ENCODE data around the gene MILR1. TPM values are rescaled to one million over a fixed set of nuclear protein-coding genes. Genes with fewer than 3 reads are reported as not detected.

MILR1 gene
- total RNA-seq, 1 donor from 2014 or later: 4.6 TPM

GRCh38 chr17:64502021-64502420, 53.1 kb downstream of the MILR1 start:
- DNase-seq (ENCODE audit: low read depth, low spot score): no peak

GRCh38 chr17:64502809-64503208, 53.9 kb downstream of the MILR1 start:
- no peak for DNase-seq (ENCODE audit: low read depth, low spot score)

- DNase-seq (ENCODE audit: low read depth, low spot score): no peak
These were observed 54.4 kb downstream of the MILR1 start for GRCh38 chr17:64503341-64503740.

- DNase-seq (ENCODE audit: low read depth, low spot score): no peak
These were observed 55.2 kb downstream of the MILR1 start for GRCh38 chr17:64503821-64504768.

GRCh38 chr17:64504769-64505339, 55.9 kb downstream of the MILR1 start:
- no peak for DNase-seq (ENCODE audit: low read depth, low spot score)

- DNase-seq (ENCODE audit: low read depth, low spot score): peak; percentile 36
These were observed 56.7 kb downstream of the MILR1 start for GRCh38 chr17:64505340-64506200.

- peak; percentile 91 for DNase-seq (ENCODE audit: low read depth, low spot score)
These were observed 57.3 kb downstream of the MILR1 start, which contains the start of gene DDX5 for GRCh38 chr17:64506201-64506575. TSS of gene DDX5 (minus strand) at chr17:64506289. CDS start at chr17:64506119, 170 bp downstream.

GRCh38 chr17:64506576-64507412, 57.9 kb downstream of the MILR1 start, which contains the start of gene CEP95:
TSS of gene CEP95 (plus strand) at chr17:64506977. CDS start at chr17:64507098, 121 bp downstream.
- peak; percentile 95 for DNase-seq (ENCODE audit: low read depth, low spot score)

- DNase-seq (ENCODE audit: low read depth, low spot score): no peak
These were observed 58.5 kb downstream of the MILR1 start for GRCh38 chr17:64507413-64507782.

GRCh38 chr17:64508683-64509082, 59.8 kb downstream of the MILR1 start:
- no peak for DNase-seq (ENCODE audit: low read depth, low spot score)

- no peak for DNase-seq (ENCODE audit: low read depth, low spot score)
These were observed 60.3 kb downstream of the MILR1 start for GRCh38 chr17:64509179-64509578.

- DNase-seq (ENCODE audit: low read depth, low spot score): no peak
These were observed 66.5 kb downstream of the MILR1 start for GRCh38 chr17:64515419-64515818.

- DNase-seq (ENCODE audit: low read depth, low spot score): no peak
These were observed 66.9 kb downstream of the MILR1 start for GRCh38 chr17:64515829-64516228.

Other genes with a start within 250 kb of the MILR1 start
- gene TEX2, start 185.9 kb upstream of the MILR1 start, total RNA-seq: 27.6 and 31.3 TPM in 2 replicates
- gene PECAM1, start 58.3 kb upstream of the MILR1 start, total RNA-seq: 1,023 and 1,361 TPM in 2 replicates
- gene POLG2, start 47.9 kb downstream of the MILR1 start, total RNA-seq: 6.3 and 11.4 TPM in 2 replicates
- gene DDX5, start 57.2 kb downstream of the MILR1 start, total RNA-seq: 382 and 393 TPM in 2 replicates
- gene CEP95, start 57.9 kb downstream of the MILR1 start, total RNA-seq: 13.6 and 15.7 TPM in 2 replicates
- gene SMURF2, start 213.2 kb downstream of the MILR1 start, total RNA-seq: 259 and 322 TPM in 2 replicates